Inferior parietal cortex (tissue), 1 donor: ENCODE results near the gene TASP1.
A peak's percentile ranks its signal among the peaks of the same experiment; 100 is the strongest.

Experiments used
- DNase-seq: peaks from one replicate; pipeline ENCODE4 v3.0.0-alpha.2; 2016; ENCODE audit errors: extremely low spot score

The TASP1 gene

DNA sequence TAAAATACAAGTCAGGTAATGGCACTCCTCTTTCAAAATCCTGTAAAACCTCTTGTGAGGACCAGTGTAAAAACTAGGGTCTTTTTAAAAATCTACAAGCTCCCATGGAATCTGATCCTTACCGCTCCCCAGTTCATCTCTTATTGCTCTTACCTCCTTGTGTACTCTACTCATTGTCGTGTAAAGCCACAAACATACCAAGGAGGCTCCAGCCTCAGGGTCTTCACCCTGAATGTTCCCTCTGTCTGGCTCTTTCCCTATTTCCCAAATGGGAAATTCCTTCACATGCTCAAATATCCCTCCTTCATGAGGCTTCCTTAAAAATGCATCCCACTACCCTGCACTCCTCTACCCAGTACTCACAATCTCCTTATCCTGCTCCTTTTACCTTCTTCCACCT lies 67.1 kb downstream of the TASP1 start:
- no peak for DNase-seq

DNA sequence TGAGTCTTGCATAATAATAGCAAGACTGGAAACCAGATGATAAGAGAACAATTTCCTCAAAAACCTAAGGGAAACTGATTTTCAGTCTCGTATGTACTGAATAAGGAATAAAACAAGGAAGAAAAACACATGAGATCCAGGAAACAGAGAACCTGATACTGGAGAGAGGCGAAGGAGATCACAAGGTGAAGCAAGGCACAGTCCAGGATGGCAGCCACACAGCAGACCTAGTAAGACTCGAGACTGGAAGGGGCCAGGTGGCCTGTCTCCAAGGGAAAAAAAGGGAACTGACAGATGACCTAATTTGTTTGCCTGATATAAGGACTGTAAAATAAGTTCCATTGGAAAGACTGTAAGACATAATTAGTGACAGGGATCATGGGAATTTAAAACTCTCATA lies 71.1 kb downstream of the TASP1 start:
- DNase-seq, result no peak

DNA sequence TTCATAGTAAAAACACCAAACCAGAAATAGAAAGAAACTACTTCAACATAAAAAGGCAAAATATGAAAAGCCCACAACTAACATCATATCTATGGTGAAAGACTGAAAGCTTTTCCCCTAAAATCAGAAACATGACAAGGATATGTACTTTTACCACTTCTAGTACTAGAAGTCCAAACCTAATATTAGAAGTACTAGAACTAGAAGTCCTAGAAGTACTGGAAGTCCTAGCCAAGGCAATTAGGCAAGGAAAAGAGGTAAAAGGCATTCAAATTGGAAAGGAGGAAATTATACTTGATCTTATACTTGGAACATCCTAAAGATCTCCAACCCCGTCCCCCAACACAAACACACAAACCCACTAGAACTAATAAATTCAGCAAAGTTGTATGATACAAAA lies 74.9 kb downstream of the TASP1 start:
- DNase-seq, result no peak

DNA sequence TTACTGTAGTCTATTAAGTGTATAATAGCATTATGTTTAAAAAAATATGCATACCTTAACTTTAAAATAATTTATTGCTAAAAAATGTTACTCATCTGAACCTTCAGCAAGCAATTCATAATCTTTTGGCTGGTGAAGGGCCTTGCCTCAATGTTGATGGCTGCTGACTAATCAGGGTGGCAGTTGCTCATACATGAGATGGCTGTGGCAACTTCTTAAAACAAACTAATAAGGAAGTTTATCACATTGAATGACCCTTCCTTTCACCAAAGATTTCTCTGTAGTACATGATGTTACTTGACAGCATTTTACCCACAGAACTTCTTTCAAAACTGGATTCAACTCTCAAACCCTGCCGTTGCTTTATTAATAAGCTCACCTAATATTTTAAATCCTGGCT lies 84.0 kb downstream of the TASP1 start:
- DNase-seq, result no peak

DNA sequence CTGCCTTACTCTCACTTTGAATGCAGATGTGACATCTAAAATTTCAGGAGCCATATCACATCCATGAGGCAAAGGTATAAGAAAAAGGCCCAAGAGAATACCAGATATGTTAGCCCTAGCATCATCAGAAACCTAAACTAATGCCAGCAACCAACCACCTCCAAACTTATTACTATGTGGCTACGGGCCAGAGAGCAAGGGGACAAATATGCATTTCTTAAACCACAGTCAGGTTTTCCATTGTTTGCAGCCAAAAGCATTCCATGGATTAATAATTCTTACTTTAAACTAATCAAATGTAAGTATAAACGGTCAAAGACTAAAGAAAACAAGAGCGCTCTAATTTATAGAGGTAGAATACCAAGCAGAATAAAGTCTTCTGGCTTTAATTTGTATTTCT lies 84.7 kb downstream of the TASP1 start:
- DNase-seq, result no peak

DNA sequence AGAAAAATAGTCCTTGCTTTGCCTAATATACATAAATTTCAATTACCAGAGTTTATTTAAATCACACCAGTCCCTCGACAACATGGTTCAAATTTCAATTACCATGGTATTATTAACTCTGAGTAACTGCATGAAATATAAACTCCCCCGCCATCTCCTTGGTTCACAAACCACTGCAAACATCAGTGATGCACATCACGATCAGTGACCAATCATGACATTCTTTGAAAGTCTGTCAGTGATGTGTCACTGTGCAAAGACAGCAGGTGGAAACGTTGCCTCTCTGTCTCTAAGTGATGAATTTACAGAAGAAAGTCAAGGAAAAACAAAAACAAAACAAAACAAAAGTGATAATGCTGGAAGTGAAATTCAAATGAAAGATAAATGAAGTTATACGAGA lies 86.7 kb downstream of the TASP1 start:
- DNase-seq, result no peak

DNA sequence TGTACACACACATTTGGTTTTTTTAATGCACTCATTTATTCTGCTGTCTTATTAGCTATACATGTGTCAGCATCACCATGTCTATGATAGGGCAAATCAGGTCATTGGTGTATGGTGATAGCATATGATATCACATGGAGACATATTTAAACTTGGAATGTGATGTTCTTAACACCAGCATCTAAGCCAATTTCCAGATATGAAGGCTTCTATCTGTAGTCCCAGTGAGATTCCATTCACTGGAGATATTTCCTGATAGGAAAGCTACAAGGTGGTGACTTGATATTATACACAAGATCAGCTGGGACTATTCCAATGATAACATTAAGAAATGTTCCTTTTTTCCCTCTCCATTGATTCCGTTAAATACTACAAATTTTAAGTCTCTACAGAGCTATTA lies 89.3 kb downstream of the TASP1 start:
- DNase-seq, result no peak

DNA sequence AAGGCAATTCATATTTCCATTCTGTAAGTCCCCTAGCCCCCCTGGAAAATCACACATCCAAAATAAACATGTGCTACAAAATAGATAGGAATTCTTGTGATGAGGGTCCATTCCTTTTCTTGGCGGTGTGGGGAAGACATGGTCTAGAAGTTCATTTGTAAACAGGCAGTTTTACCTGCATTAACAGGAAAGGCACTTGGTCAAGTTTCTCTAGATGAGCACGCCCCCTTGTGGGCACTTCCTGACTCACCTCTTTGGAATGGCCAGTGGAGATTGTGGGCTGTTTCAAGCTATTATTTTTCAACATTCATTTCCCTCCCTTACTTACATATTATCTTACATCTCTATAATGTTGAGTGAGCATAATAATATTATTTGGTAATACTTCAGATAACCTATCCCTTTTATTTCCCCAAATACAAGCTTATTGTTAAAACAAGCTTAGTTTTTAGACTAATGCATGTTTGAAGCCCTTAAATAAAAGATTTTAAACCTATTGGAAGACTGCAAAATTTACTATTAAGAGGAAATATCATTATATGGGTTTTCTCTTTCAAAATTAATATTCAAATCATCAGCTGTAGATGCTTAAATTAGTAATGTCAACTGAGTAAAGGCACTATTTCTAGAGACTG lies 92.1 kb downstream of the TASP1 start:
- DNase-seq, result peak; percentile 73

DNA sequence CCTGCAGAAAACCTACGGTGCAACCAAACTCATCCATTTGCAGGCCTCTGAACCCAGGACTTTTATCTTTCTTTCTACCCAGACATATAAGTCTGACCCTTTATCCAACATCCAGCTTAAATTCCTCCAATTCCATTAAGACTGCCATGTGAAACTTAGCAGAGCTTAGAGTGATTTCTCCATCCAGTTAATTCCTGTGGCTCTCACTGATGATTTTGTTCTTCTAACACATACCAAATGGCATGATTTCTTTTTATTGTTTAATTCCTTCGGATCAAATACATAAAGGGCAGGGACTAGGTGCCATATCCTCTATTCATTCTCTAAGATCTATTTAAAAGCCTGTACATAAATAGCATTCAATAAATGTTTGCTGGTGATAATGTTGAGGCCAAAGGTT lies 92.9 kb downstream of the TASP1 start:
- no peak for DNase-seq

DNA sequence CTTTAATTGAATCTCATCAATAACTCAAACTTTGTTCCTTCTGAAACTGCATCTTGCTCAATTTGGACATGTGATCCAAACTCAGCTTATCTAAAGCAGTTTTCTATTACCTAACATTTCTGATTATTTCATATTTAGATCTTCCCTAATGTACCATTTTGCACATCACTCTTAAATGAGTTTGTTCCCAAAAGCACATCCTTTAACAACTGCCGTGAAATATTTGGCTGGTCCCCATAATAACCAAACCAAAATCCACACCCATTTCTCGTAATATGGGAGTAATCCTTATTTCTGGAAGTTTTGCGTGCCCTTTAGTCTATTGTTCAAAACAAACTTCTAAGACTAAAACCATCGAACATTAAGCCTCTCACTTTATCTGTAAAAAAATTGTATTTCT lies 94.9 kb downstream of the TASP1 start:
- no peak for DNase-seq

DNA sequence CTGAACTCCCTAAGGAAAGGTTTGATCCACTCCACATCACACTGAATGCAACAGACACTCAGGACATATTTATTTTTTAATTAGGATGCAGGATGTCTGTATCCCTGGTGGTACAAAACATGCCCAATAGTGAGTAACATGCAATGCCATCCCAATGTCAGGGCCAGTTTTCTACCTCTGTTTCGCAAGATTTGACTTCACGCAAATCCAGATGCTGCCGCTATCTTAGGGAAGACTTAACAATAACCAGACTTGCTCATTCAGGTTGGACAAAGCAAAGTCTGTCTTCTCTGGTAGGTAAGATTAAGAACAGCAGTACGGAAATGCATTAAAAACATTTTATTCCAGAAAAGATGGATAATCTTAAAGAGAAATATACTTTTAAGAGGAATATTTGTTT lies 103.1 kb downstream of the TASP1 start:
- no peak for DNase-seq

DNA sequence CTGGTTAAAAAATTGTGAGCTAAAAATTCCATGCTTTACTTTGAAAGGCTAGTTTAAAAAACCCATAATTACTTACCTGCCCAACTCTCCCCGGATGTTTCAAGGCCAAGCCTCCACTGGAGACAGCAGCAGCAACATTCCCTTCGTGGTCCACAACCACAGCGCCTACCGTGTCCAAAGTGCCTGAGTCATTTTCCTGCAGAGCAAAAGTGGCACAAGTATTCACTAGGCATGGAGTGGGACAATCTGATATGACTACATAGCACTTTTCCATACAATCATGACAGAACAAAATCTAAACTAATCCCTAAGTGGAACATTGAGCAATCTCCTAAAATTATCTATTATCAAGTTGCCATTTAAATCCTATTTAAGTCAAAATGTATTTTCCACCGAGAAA lies 104.8 kb downstream of the TASP1 start:
- DNase-seq, result no peak

DNA sequence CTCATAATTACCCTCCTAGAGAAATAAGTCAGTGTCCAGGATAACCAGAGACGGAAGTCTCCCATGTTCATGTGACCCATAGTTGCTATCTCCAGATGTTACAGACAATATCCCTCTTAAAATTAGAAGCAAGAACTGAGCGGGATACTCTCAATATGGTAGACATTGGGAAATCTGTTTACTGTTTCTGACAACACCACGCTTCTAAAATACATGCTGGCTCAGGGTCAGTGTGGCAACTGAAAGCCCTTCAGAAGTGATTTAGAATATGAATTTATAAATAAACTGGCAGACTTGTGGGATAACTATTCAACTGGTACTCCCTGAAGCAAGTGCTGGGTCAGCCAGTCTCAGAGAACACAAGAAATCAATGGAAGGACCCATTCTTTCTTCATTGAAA lies 108.6 kb downstream of the TASP1 start:
- DNase-seq, result no peak

DNA sequence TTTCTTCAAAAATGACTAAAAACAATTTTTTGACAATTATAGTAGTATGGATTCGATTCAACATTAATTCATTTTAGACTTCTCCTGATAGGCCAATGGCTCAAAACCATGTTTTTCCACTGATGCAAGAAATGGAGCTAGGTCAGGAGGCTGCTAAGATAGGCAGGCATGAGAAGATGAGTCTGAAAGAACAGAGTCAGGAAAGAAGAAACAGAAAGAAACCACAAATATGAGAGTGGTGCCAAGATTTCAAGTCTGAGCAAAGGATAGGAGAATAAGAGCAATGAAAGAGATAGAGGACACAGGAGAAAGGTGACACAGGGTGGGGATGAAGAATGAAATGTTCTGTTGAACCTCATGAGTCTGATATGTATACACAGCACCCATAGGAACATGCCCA lies 112.2 kb downstream of the TASP1 start:
- DNase-seq, result no peak

DNA sequence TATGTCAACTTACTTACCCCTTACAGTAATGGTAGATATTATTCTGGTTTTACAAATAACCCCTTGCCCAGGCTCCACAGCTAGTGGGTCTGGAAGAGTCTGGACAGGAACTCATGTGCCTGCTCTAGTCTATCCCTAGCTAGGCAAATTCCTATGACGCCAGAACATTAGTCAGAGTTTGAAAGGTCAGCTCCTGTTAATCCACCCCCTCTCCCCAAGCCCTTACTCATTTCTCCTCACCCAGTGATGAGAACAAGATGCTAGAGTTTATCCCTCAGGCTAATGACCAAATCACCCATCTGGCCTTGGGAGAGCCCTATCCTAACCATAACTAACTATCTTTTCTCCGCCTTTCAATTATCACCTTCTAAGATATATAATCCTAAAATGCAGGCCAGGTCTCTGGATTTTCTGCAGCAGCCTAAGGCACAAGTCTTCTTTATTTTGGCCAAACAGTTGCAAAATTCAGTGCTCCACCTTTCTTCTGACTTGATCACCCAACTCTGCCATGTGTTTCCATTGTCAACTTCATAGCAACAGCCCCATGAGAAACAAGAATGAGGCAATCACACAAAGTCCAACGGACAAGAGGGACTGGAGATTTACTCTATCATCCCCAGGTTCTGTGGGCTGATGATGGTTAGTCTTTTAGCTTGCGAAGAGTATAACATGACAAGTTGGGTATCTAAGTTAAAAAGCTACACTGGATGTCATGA lies 113.3 kb downstream of the TASP1 start:
- DNase-seq, result no peak

DNA sequence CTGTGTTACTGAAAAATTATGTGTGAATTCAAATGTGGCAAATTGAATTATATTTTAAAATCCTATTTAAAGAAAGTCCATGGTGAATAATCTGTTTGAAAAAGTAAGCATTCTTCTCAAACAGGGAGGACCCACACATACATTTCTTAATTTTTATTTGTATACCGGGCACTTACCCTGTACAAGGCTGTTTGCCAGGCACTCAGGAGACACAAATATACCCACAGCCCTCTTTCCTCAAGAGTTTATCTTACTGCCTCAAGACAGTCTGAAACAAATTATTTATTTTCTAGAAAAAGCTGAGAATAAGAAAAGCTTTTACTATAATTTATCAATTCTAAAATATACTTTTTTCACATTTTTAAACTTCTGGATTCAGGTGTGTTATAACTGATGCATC lies 114.4 kb downstream of the TASP1 start:
- DNase-seq, result no peak

DNA sequence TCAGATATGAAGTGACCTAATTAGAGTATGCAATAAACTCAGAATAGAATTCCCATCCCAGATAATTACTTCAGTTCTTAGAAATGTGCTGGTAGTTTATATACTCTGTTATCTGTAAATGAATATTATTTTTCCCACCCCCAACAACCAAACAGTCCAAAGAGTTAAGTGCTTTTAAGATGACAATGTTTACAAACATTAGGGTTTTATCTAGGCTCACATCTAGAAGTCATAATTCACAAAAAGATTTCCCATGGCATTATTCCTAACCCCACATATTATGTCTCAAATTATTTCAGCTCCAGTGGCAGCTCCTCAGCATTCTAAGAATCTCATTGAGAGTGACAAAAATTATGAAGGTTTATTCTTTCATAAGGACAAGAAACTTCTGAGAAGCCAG lies 120.9 kb downstream of the TASP1 start:
- DNase-seq, result no peak

DNA sequence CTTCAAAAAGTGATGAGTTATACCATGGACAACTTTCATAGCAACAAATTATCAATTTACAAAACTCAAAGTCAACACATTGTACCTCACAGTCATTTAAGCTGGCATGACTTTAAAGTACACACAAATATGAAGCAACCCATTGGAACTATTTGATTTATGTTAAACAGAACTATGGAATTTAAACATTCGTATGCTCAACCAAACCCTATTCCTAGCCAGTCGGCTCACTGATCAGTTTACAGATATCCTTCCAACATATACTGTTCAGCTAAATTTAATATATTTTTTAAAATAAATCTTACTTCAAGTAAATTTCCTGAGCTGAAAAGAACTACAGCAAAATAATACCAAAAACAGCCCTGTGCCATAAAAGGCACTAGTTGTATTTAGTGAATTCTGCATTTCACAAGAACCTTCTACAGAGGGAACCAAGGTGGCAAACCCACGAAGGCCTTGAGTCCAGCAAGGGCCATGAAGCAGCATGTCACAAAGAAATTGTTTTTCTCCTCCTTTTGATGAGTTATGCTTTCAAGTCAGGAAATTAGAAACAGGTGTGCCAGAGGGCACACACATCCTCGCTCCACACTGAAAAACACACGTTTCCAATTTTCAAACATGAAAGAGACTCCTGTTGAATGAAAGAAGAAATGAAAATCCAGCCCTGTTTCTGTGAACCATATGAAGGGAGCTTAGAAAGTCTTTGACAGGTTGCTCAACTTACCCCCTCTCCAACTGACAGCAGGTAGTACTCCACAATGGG lies 122.8 kb downstream of the TASP1 start:
- no peak for DNase-seq

DNA sequence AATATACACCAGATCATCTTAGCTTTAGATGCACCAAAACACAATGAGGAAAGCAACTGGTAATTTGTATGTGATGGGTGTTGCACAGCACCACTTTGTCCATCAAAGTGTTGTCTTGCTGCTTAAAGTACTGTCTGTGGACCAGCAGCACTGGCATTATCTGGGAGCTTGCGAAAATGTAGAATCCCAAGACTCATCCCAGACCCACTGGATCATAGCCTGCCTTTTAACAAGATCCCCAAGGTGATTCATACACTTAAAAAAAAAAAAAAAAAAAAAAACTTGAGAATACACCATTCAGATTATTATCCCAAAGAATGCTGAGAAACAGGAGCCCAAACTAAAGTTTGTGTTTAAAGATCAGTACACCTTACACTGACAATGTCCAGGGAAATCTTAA lies 123.4 kb downstream of the TASP1 start:
- no peak for DNase-seq

DNA sequence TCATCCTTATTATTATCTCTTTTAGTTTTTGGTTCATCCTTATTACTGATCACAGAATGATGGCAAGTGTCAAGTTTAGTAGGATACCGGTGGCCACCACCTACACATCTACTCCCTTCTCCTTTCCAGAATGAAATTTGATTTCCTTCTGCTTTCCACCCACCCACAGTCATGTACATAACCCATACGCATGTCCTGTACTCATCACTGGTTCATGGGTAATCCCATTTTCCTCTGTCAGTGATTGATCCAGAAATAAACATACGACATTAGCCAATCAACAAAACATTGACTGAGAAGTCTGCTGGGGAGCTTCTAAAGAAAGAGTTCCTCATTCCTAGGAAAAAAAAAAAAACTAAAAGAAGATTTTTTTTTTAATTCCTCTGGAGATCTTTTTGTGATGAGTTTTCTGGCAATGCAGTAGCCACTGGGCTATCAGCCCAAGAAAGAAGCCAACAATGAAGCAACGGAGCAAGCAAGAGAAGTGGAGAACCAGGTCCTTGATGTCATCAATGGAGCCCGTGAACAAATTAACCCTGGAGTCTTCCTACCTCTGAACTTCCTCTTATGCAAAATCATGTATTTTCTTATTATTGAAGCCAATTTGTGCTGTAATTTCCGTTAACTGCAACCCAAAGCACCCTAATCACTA lies 127.8 kb downstream of the TASP1 start:
- DNase-seq, result no peak

DNA sequence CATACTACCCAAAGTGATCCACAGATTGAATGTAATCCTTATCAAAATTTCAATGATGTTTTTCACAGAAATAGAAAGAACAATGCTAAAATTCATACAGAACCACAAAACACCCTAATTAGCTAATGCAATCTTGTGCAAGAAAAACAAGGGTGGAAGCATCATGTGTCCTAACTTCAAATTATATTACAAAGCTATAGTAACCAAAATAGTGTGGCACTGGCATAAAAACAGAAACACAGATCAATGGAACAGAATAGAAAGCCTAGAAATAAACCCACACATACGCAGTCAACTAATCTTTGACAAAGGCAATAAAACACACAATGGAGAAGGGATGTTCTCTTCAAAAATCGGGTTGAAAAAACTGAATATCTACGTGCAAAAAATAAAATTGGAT lies 131.1 kb downstream of the TASP1 start:
- DNase-seq, result no peak

DNA sequence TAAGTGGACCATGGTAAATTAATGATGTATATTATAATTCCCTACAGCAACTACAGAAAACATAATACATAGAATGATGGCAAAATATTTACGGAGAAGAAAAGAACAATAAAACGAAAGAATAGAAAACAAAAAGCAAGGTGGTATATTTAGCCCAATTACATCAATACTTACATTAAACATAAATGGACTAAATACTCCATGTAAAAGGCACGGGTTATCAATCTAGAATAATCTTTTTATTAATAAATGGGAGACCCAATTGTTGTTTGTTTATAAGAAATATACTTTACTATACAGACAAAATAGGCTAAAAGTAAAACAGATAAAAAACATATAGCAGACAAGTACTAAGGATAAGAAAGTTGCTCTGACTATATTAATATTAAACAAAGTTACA lies 137.2 kb downstream of the TASP1 start:
- DNase-seq, result no peak

DNA sequence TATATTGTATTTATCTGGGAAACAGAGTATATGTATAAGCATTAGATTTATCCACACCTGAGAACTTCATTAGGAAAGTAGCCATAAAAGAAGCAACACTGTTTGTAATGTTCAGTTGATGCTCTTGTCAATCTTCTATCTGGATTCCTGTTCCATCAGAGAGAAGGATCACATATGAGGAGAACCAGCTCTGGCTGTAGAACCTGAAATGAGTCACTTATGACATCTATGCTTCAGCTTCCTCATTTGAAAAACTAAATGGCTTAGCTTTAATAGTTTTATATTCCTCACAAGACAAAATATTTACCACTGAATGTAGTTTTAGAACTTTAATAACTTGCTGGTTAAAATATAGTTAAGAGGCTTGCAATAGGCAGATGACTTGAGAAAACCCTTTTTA lies 144.7 kb downstream of the TASP1 start:
- no peak for DNase-seq
